Measurements from ENCODE around the gene XPO1.
"Not testable (repeated sequence)": the region's sequence is repeated elsewhere in the genome, so short reads cannot be mapped to it uniquely, and the experiment has no call there.

XPO1 gene

DNA sequence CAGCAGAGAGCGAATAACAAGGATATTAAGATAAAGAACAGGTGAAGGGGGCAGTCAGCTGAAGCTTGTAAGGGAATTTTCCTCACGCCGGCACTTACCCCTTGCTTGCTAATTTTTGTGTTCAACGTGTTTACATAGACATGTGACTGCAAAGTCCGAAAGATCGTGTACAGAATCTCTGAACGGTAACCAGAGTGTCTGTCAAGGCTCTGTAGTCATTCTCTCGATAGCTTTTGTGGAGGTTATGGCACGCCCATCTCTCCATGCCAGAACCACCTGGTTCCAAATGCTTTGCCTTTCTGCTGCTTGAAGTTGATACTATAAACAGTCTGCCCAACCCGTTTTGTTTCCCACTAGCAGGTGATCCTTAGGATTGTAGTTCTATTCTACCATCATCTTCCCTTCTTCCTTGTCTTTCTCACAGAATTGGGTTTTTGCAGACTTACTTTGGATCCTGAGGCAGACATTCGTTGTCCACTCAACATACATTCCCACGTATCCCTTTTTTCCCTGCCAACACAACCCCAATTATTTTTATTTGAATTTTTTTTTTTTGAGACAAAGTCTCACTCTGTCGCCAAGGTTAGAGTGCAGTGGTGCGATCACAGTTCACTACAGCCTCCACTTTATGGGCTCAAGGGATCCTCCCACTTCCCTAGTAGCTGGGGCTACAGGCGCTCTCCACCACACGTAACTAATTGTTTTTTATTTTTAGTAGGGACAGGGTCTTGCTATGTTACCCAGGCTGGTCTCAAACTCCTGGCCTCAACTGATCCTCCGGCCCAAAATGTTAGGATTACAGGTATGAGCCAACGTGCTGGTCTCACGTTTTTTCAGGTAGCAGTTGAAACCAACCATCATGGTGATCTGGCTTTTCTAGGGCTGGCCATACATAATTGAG, 66.0 kb downstream of the XPO1 start:
- peak overlapping the region; percentile 89 for H3K4me3 ChIP-seq (ENCODE audit: low read length)
- peak; percentile 10 for DNase-seq (ENCODE audit: low read depth, low spot score)

DNA sequence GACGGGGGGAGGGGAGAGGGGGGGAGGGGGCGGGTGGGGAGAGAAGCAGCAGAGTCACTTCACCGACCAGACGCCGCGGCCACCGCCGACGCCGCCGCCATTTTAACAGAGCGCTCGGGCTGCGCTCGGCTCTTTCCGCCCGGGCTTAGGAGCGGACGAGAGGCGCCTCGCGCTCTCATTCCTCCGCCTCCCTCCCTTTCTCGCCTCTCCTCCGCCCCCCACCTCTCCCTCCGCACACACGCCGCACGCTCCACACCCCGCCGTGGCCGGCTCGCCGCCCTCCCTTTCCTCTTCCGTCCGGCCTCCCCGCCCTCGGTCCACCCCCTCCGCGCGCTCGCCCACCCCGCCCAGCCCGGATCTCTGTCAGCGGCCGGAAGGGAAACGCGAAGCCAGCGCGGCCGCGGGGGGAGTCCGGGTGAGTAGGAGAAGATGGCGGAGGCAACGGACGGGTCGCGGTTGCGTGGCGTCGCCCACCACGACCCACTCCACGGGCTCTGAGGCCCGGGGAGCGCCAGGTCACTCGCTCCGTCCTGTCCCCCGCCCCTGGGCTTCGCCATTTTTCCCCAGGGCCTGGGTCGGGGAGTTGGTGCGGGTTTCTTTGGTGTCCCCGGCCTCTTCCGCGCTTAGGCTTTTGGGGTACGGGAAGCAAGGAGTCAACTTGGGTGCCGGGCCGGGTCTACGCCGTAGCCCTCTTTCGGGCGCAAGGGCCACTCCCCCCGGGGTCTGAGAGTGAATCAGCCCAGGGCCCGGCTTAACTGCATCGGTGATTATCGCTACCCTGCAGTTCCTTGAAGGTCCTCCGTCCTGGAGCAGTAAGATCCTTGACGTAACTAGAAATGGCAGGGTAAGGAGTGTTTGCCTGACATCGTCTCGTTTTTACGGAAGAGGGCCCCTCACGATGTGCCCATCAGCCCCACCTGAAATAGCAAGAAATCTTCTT, 66.9 kb downstream of the XPO1 start, which contains the start of gene USP34:
Gene USP34, minus strand, starts transcription at position 123 of the 940 bp plus-strand sequence. CDS start 395 bp downstream, outside the sequence.
- DNase-seq (ENCODE audit: low read depth, low spot score), result peak; percentile 86
- peak within 1 kb of the TSS; percentile 89 for H3K4me3 ChIP-seq (ENCODE audit: low read length)

DNA sequence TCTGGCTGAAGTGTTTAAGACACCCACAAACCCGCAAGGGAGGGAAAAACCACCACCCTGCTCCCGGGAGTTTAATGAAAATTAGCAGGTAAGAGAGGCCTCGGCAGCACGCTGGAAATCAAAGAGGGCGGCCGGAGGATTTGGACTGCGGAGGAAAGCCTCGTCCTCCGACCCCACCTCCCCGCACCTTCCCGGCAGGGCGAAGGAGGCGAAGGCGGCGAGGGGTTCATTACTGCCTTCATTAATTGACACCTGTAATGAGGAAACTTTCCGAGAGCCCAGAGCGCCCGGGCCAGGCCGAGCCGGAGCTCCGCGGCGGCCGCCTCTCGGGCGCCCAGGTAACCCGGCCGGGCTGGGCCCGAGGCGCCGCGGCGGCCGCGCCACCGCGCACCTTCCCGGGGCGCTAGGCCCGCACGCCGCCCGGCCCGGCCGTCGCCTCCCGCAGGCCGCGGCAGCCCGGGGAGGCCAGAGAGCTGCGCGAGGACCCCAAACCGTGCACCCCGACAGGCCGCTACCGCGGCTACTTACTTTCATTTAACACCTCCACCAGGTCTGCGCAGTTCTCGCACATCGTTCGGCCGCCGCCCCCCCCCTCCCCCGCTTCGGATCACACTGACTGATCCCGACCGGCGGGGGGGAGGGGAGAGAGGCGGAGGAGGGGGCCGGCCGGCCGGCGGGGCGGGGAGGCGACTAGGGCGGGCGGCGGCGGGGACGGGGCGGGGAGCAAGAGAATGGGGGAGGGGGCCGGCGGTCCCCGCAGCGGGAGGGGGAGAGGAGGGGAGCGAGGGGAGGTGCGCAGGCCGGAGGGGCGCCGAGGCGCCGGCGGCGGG, 67.8 kb downstream of the XPO1 start:
- no peak for DNase-seq (ENCODE audit: low read depth, low spot score)
- H3K4me3 ChIP-seq (ENCODE audit: low read length), result peak overlapping the region; percentile 89

DNA sequence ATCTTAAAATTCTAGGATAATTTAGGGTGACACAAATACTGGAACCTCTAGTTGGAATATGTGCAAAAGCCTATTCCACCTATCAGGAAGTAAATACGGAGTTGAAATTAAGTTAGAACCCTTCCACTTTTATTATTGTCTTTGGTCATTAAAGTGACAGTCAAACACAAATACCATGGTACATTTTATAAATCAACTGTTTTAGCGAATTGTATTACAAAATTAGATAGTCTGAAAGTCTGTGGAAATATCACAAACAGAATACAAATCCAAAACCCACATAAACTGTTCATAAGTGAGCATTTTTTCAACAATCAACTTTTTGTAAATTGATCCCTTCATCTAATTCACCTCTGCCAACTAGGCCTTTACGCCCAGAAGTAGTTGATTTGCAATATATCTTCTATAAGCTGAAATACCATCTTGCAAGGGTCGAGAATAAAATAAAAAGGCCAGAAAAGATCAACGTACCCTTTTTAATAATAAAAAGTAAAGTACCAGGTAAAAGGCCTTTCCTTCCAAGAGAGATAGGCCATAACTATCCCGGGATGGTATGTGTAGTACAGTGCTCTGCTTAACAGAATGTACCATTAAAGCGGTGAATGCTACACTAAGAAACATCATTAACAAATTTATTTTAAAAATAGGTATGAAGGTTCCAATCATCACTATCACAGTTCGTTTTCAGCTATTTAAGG, 68.6 kb downstream of the XPO1 start:
- H3K4me3 ChIP-seq (ENCODE audit: low read length), result peak overlapping the region; percentile 89
- DNase-seq (ENCODE audit: low read depth, low spot score), result no peak

DNA sequence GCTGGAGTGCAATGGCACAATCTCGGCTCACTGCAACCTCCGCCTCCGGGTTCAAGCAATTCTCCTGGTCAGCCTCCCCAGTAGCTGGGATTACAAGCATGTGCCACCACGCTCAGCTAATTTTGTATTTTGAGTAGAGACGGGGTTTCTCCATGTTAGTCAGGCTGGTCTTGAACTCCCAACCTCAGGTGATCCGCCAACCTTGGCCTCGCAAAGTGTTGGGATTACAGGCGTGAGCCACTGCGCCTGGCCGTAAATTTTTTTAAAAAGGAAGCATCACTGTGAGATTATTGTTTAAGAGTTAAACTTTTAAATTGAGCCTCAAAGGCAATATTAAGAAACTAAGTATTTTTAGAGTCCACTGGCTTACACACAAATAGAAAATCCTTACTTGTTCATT, 69.9 kb downstream of the XPO1 start:
- not testable (repeated sequence) for DNase-seq (ENCODE audit: low read depth, low spot score); H3K4me3 ChIP-seq (ENCODE audit: low read length)

DNA sequence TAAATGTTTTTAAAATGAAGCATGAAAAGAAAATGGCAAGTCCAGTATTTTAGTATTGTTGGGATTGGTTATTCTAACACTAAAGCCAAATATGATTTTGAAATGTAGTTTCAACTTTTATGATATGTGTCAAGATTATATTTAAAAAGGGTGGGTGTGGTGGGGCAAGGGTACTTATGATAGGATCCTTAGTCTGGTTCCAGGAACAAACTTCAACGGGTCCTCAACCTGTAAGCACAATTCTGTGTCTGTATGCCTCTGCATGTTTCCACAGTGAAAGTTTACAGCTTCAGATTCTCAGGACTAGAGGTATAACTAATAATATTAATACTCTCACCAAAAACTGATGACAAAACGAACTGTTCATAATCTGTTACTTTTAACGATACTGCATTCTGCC, 73.1 kb downstream of the XPO1 start:
- H3K4me3 ChIP-seq (ENCODE audit: low read length), result no peak overlapping the region

DNA sequence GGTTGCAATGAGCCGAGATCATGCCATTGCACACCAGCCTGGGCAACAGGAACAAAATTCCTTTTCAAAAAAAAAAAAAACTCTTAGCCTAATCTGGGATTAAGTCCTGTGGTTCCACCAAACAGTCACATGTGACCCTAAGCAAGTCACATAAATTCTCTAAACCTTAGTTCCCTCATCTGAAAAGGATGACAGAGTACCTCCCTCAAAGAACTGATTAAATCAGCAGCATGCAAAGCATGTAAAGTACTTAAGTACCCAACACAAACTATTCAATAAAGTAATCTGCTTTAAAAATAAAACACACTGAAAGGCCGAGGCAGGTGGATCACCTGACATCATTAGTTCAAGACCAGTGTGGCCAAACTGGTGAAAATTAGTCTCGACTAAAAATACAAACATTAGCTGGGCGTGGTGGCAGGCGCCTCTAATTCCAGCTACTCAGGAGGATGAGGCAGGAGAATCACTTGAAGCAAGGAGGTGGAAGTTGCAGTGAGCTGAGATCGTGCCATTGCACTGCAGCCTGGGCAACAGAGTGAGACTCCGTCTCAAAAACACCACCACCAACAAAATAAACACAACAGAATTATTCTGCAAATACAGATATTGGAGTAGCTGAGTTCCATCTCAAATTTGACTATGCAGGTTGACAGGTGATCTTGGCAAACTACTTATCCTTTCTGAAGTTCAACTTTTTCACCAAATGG, 74.2 kb downstream of the XPO1 start:
- no peak overlapping the region for H3K4me3 ChIP-seq (ENCODE audit: low read length)
- no peak for DNase-seq (ENCODE audit: low read depth, low spot score)

More for the DNA sequence above, 73.1 kb downstream of the XPO1 start:
- no peak for DNase-seq (ENCODE audit: low read depth, low spot score)

DNA sequence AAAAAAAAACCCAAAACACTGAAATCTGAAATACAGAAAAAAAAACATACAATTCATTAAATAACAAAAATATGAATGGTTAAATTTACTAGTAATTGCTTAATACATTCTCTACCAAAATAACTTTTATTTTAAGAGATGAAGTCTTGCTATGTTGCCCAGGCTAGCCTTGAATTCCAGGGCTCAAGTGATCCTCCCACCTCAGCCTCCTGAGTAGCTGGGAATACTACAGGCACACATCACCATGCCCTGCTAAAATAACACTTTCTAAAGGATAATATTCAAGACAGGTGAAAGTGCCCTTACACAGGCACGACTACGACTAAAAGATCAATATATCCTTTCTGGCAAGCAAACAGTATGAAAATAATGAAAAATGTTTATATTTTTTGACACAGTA, 76.8 kb downstream of the XPO1 start:
- DNase-seq (ENCODE audit: low read depth, low spot score), result no peak
- no peak overlapping the region for H3K4me3 ChIP-seq (ENCODE audit: low read length)

DNA sequence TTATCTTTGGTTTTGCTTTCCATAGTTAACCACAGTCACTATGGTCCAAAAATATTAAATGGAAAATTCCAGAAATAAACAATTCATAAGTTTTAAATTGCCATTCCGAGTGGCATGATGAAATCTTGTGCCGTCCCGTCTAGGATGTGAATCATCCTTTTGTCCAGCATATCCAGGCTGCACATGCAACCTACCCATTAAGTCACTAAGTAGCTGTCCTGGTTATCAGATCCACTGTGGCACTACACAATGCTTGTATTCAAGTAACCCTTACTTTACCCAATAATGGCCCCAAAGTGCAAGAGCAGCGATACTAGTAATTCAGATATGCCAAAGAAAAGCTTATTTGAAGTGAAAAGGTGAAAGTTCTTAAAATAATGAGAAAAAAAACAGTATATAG, 78.0 kb downstream of the XPO1 start:
- no peak overlapping the region for H3K4me3 ChIP-seq (ENCODE audit: low read length)
- no peak for DNase-seq (ENCODE audit: low read depth, low spot score)

DNA sequence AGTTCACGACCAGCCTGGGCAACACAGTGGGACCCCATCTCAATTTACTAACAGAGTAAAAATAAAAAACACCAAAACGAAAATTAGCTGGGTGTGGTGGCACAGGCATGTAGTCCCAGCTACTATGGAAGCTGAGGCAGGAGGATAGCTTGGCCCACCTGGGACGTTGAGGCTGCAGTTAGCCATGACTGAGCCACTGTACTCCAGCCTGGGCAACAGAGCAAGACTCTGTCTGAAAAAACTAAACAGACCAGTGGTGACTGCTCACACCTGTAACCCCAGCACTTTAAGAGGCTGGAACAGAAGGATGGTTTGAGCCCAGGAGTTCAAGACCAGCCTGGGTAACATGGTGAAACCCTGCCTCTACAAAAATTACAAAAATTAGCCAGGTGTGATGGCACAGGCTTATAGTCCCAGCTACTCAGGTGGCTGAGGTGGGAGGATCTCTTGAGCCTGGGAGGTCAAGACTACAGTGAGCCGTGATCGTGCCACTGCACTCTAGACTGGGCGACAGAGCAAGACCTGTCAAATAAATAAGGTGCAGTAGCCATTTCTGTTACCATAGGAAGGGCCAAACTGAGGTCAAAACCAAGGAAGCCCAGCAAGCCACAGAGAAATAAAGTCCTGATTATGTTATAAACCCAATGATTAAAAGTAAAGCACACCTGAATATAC, 81.3 kb downstream of the XPO1 start:
- H3K4me3 ChIP-seq (ENCODE audit: low read length), result no peak overlapping the region
- DNase-seq (ENCODE audit: low read depth, low spot score), result no peak

DNA sequence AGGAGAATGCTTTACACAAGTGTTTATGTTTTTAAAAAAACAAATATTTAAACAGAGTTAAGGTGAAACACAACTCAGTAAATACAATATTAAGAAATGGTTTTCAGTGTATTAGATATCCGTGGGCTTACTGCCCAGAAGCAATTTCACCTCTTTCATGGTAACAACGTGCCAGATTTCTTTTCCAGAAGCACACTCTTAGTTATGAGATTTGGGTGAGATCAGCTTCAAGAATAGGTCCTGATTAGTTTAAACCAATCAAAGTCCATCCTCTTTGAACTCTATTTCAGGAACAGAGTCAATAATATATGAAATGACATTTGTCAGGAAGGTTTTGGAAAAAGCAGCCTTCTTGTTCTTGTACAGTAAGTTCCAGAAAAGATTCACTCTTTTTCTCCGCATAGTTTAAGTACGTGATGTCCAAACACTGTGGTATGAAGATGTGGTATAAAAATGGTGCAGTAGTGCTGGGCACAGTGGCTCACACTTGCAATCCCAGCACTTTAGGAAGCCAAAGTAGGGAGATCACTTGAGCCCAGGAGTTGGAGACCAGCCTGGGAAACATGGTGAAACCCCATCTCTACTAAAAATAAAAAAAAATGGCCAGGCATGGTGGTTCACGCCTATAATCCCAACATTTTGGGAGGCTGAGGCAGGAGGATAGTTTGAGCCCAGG, 81.9 kb downstream of the XPO1 start:
- H3K4me3 ChIP-seq (ENCODE audit: low read length), result no peak overlapping the region
- DNase-seq (ENCODE audit: low read depth, low spot score), result no peak

DNA sequence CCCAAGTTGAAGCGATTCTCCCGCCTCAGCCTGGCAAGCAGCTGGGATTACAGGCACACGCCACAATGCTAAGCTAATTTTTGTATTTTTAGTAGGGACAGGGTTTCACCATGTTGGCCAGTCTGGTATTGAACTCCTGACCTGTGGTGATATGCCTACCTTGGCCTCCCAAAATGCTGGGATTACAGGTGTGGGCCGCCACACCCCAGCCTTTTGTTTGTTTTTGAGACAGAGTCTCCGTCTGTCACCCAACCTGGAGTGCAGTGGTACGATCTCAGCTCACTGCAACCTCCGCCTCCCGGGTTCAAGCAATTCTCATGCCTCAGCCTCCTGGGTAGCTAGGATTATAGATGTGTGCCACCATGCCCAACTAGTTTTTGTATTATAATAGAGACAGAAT, 83.2 kb downstream of the XPO1 start:
- not testable (repeated sequence) for DNase-seq (ENCODE audit: low read depth, low spot score); H3K4me3 ChIP-seq (ENCODE audit: low read length)

DNA sequence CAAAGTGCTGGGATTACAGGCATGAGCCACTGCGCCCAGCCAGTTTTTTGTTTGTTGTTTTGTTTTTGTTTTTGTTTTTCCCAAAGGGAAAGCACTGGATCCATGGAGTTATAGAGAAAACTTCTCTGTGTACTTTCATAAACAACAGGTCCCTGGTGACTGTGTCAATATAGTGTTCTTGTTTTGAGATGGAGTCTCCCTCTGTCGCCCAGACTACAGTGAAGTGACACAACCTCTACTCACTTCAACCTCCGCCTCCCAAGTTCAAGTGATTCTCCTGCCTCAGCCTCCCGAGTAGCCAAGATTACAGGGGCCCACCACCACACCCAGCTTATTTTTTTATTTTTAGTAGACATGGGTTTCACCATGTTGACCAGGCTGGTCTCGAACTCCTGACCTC, 83.8 kb downstream of the XPO1 start:
- no peak for DNase-seq (ENCODE audit: low read depth, low spot score)
- no peak overlapping the region for H3K4me3 ChIP-seq (ENCODE audit: low read length)

DNA sequence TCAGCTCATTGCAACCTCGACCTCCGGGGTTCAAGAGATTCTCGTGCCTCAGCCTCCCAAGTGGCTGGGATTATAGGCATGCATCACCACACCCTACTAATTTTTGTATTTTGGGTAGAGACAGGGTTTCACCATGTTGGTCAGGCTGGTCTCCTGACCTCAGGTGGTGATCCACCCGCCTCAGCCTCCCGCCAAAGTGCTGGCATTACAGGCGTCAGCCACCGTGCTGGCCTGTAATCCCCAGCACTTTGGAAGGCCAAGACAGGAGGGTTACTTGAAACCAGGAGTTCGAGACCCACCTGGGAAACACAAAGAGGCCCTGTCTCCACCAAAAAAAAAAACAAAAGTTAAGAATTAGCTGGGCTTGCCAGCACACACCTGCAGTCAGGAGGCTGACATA, 85.8 kb downstream of the XPO1 start:
- DNase-seq (ENCODE audit: low read depth, low spot score), result no peak
- H3K4me3 ChIP-seq (ENCODE audit: low read length), result no peak overlapping the region

DNA sequence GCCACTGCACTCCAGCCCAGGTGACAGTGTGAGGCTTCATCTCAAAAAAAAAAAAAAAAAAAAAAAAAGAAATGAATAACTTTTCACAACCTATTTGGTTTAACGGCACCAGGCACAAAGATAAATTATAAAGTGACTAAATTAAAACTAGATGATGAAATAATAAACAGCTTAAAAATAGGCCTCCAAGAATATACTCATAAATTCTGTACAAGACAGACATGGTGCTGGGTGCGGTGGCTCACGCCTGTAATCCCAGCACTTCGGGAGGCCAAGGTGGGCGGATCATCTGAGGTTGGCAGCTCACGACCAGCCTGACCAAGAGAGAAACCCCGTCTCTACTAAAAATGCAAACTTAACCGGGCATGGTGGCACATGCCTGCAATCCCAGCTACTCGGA, 87.0 kb downstream of the XPO1 start:
- no peak overlapping the region for H3K4me3 ChIP-seq (ENCODE audit: low read length)
- DNase-seq (ENCODE audit: low read depth, low spot score), result no peak

DNA sequence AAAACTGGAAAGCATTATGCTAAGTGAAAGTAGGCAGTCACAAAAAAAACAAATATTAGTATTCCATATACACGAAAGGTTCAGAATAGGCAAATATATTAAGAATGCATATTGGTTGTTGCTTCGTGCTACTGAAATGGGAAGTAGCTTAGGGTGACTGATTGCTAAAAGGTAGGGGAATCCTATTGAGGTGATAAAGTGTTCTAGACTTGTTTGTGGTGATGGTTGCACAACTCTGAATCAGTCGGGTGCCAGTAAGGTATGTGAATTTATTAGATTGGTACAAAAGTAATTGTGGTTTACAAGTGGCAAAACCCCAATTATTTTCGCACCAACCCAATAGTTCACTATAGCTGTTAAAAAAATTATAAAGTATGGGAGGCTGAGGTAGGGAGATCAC, 88.0 kb downstream of the XPO1 start:
- no peak for DNase-seq (ENCODE audit: low read depth, low spot score)
- no peak overlapping the region for H3K4me3 ChIP-seq (ENCODE audit: low read length)

DNA sequence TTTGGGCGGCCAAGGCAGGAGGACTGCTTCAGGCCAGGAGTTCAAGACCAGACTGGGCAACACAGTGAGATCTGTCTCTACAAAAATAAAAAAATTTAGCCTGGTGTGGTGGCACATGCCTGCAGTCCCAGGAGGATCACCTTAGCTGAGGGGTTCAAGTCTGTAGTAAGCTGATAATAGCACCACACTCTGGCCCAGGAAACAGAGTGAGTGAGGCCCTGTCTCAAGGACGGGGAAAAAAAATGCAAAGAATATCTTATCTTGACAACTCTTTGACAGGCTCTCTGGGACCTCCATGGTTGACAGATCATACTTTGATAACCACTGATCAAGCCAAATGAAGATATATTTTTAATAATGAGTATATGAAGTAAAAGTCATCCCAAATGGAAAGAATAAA, 89.9 kb downstream of the XPO1 start:
- H3K4me3 ChIP-seq (ENCODE audit: low read length), result no peak overlapping the region
- DNase-seq (ENCODE audit: low read depth, low spot score), result no peak
